SK-N-SH (cell line): ENCODE measurements around the gene ANKRD60. TPM values are rescaled to one million over a fixed set of nuclear protein-coding genes. Genes with fewer than 3 reads are reported as not detected.

Experiments used
- CTCF ChIA-PET: fragments of 300-600, 350-600 bp; formaldehyde crosslinking; extraction: SDS; loops from one replicate; lab custom pipeline; 2021; lab: Yijun Ruan, JAX
- POLR2A ChIA-PET: fragments of 350-600 bp; sonication (Branson Sonifier 250); formaldehyde crosslinking; extraction: SDS; loops from one replicate; lab custom pipeline; 2020; ENCODE audit warnings: antibody characterized with exemption, inconsistent platforms; lab: Yijun Ruan, JAX
- DNase-seq: peaks from one replicate; pipeline ENCODE4 v3.0.0; 2012
- H2AFZ ChIP-seq: fragments of 200-600 bp; sonication (generic); 2 replicates; pipeline ENCODE4 v1.8.1; 2016; ENCODE audit warnings: antibody characterized with exemption, mild to moderate bottlenecking, low read depth
- H3F3A ChIP-seq: fragments of 200-600 bp; sonication (generic); replicated peaks from 2 replicates; pipeline ENCODE3; 2016; ENCODE audit warnings: antibody characterized with exemption, mild to moderate bottlenecking; ENCODE audit not compliant: insufficient read depth
- H3K27ac ChIP-seq, 2 experiments: fragments of 200-500 bp in 1 of 2; fragments of 200-600 bp in 1 of 2; sonication (Bioruptor generic) in 1 of 2; sonication (generic), shearing (Covaris generic) in 1 of 2; 2 replicates each; pipeline versions ENCODE4 v1.5.1 to v1.6.1; 2014 to 2016; ENCODE audit warnings: low read depth in 2 of 2, inconsistent platforms in 1 of 2, low read length in 1 of 2, mild to moderate bottlenecking in 1 of 2, mixed read lengths in 1 of 2
- H3K27me3 ChIP-seq: fragments of 200-600 bp; sonication (generic), shearing (Covaris generic); 2 replicates; pipeline ENCODE4 v1.6.1; 2016; ENCODE audit warnings: mixed run types; ENCODE audit not compliant: insufficient read depth
- H3K36me3 ChIP-seq, 2 experiments: fragments of 200-500 bp in 1 of 2; fragments of 200-600 bp in 1 of 2; sonication (Bioruptor generic) in 1 of 2; sonication (generic) in 1 of 2; replicated peaks in 1 of 2; 2 replicates each; pipeline versions ENCODE3 to v1.5.1; 2014 to 2016; ENCODE audit warnings: low read length in 1 of 2, mild to moderate bottlenecking in 1 of 2; ENCODE audit not compliant: insufficient read depth in 2 of 2, control insufficient read depth in 1 of 2
- H3K4me1 ChIP-seq, 2 experiments: fragments of 200-500 bp in 1 of 2; fragments of 200-600 bp in 1 of 2; sonication (Bioruptor generic) in 1 of 2; sonication (generic), shearing (Covaris generic) in 1 of 2; 2 replicates each; pipeline versions ENCODE4 v1.5.1 to v1.6.1; 2014 to 2016; ENCODE audit warnings: low read depth in 1 of 2, low read length in 1 of 2, mixed run types in 1 of 2; ENCODE audit not compliant: insufficient read depth in 2 of 2, control insufficient read depth in 1 of 2
- H3K4me2 ChIP-seq: fragments of 200-600 bp; sonication (generic), shearing (Covaris generic); 2 replicates; pipeline ENCODE4 v1.6.1; 2017; ENCODE audit warnings: mixed run types
- H3K4me3 ChIP-seq, 2 experiments: fragments of 200-500 bp in 1 of 2; fragments of 200-600 bp in 1 of 2; sonication (Bioruptor generic) in 1 of 2; sonication (generic), shearing (Covaris generic) in 1 of 2; 2 replicates each; pipeline versions ENCODE4 v1.5.1 to v1.8.1; 2014 to 2016; ENCODE audit warnings: low read depth in 2 of 2, inconsistent platforms in 1 of 2, low read length in 1 of 2, mild to moderate bottlenecking in 1 of 2, mixed read lengths in 1 of 2, moderate library complexity in 1 of 2
- H3K79me2 ChIP-seq: fragments of 200-600 bp; sonication (generic); 2 replicates; pipeline ENCODE4 v1.8.1; 2017; ENCODE audit warnings: mild to moderate bottlenecking; ENCODE audit not compliant: insufficient read depth
- H3K9ac ChIP-seq: fragments of 200-600 bp; sonication (generic); 2 replicates; pipeline ENCODE4 v1.6.1; 2017; ENCODE audit warnings: mixed run types
- H3K9me2 ChIP-seq: fragments of 200-600 bp; sonication (generic); 2 replicates; pipeline ENCODE4 v1.6.1; 2017; ENCODE audit warnings: mixed run types
- H3K9me3 ChIP-seq: fragments of 200-600 bp; sonication (generic); 2 replicates; pipeline ENCODE4 v1.6.1; 2017; ENCODE audit warnings: mixed run types, mild to moderate bottlenecking, moderate library complexity
- H4K20me1 ChIP-seq: fragments of 200-600 bp; sonication (generic); 2 replicates; pipeline ENCODE4 v1.6.1; 2017; ENCODE audit warnings: mild to moderate bottlenecking, mixed run types; ENCODE audit not compliant: insufficient read depth
- EP300 ChIP-seq, 2 experiments: IDR thresholded peaks; 2 replicates each; pipeline versions ENCODE4 v1.4.0 to v1.6.1; 2012; ENCODE audit warnings: borderline replicate concordance in 1 of 2, low read depth in 1 of 2, low read length in 1 of 2
- EZH2phosphoT487 ChIP-seq: fragments of 200-600 bp; sonication (generic); IDR thresholded peaks from 2 replicates; pipeline ENCODE4 v1.6.1; 2017; ENCODE audit warnings: low read depth, mixed run types, mild to moderate bottlenecking, antibody characterized with exemption, moderate library complexity, borderline replicate concordance
- FOXJ3 ChIP-seq: sonication (generic); formaldehyde crosslinking; IDR thresholded peaks from 2 replicates; pipeline ENCODE4 v1.5.1; 2020; ENCODE audit warnings: mild to moderate bottlenecking, missing genetic modification reagents
- FOXM1 ChIP-seq: IDR thresholded peaks from 2 replicates; pipeline ENCODE4 v1.4.0; 2012; ENCODE audit warnings: low read depth, mild to moderate bottlenecking
- MXI1 ChIP-seq: IDR thresholded peaks from 2 replicates; pipeline ENCODE4 v1.6.1; 2012; ENCODE audit warnings: mild to moderate bottlenecking, low read depth, low read length, improper control_type of control experiment
- NFIC ChIP-seq: IDR thresholded peaks from 2 replicates; pipeline ENCODE4 v1.4.0; 2012; ENCODE audit warnings: borderline replicate concordance
- RAD21 ChIP-seq: IDR thresholded peaks from 2 replicates; pipeline ENCODE4 v1.6.1; 2012; ENCODE audit warnings: mild to moderate bottlenecking, low read length
- SIN3A ChIP-seq: IDR thresholded peaks from 2 replicates; pipeline ENCODE4 v1.6.1; 2012; ENCODE audit warnings: low read depth, mild to moderate bottlenecking, low read length, moderate library complexity, borderline replicate concordance
- SMC3 ChIP-seq: IDR thresholded peaks from 2 replicates; pipeline ENCODE4 v1.6.1; 2012; ENCODE audit warnings: low read depth, low read length, improper control_type of control experiment
- TAF1 ChIP-seq: IDR thresholded peaks from 2 replicates; pipeline ENCODE4 v1.6.1; 2012; ENCODE audit warnings: low read depth, mild to moderate bottlenecking, low read length, moderate library complexity, borderline replicate concordance
- WGBS: methylation state at CpG from one replicate; pipeline ENCODE4 v1.1.6; 2017; ENCODE audit warnings: low lambda C conversion rate; 5-methylcytosine and 5-hydroxymethylcytosine counted together
- polyA plus RNA-seq, 3 experiments: library from polyadenylated mRNA; depleted of rRNA; stranded (reverse); fragments of >200 nt; gene quantifications; 2 replicates each; pipeline ENCODE4 v1.2.3, GENCODE V29; 2012
- TF ChIP-seq, protein P1 (sequence below): IDR thresholded peaks from 2 replicates; pipeline ENCODE4 v1.6.1; 2012; ENCODE audit warnings: mild to moderate bottlenecking, low read depth, low read length, moderate library complexity
- TF ChIP-seq, protein P2 (sequence below): IDR thresholded peaks from 2 replicates; pipeline ENCODE4 v1.4.0; 2012; ENCODE audit warnings: low read depth, borderline replicate concordance
- TF ChIP-seq, protein P3 (sequence below): IDR thresholded peaks from 2 replicates; pipeline ENCODE4 v1.4.0; 2012; ENCODE audit warnings: low read depth, borderline replicate concordance
- TF ChIP-seq, protein P4 (sequence below): IDR thresholded peaks from 2 replicates; pipeline ENCODE4 v1.4.0; 2012; ENCODE audit warnings: low read depth

Gene ANKRD60
- polyA plus RNA-seq, 1 of the 3 experiments (the other 2 are of a cell fraction): not detected

DNA sequence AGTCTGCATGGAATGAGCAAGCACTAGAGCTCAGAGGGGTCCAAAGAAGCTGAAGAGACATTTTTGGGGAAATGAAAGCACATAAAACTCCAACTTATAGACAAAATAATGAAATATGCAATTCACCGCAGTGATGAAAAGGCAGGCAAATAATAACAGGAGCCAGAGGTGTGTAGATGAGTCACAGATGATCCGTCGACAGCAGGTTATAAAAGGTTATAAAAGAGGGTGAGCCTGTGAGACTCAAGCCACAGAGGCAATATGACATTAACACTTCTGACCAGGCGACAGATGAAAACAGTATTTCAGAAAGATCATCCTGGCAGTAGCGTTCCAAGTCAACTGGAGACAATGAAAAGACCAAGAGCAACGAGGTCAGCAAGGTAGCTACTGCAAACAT, 35.8 kb upstream of the ANKRD60 start:
- Histone ChIP-seq H3K36me3 (peaks cover 26 to 43% of the 10 kb centered on the region in 2 experiments), H3K79me2 (peaks cover 9% of the 10 kb centered on the region), H4K20me1 (no peaks in the 10 kb centered on the region), H3K9me3 (no peaks in the 10 kb centered on the region), H3K27me3 (no peaks in the 10 kb centered on the region), H3K27ac (no peak overlapping the region)
- TF ChIP-seq, protein P1, sequence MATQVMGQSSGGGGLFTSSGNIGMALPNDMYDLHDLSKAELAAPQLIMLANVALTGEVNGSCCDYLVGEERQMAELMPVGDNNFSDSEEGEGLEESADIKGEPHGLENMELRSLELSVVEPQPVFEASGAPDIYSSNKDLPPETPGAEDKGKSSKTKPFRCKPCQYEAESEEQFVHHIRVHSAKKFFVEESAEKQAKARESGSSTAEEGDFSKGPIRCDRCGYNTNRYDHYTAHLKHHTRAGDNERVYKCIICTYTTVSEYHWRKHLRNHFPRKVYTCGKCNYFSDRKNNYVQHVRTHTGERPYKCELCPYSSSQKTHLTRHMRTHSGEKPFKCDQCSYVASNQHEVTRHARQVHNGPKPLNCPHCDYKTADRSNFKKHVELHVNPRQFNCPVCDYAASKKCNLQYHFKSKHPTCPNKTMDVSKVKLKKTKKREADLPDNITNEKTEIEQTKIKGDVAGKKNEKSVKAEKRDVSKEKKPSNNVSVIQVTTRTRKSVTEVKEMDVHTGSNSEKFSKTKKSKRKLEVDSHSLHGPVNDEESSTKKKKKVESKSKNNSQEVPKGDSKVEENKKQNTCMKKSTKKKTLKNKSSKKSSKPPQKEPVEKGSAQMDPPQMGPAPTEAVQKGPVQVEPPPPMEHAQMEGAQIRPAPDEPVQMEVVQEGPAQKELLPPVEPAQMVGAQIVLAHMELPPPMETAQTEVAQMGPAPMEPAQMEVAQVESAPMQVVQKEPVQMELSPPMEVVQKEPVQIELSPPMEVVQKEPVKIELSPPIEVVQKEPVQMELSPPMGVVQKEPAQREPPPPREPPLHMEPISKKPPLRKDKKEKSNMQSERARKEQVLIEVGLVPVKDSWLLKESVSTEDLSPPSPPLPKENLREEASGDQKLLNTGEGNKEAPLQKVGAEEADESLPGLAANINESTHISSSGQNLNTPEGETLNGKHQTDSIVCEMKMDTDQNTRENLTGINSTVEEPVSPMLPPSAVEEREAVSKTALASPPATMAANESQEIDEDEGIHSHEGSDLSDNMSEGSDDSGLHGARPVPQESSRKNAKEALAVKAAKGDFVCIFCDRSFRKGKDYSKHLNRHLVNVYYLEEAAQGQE: no peak
- TF ChIP-seq, protein P2, sequence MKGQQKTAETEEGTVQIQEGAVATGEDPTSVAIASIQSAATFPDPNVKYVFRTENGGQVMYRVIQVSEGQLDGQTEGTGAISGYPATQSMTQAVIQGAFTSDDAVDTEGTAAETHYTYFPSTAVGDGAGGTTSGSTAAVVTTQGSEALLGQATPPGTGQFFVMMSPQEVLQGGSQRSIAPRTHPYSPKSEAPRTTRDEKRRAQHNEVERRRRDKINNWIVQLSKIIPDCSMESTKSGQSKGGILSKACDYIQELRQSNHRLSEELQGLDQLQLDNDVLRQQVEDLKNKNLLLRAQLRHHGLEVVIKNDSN: no peak
- TF ChIP-seq NFIC: no peak
- TF ChIP-seq EP300 (IDR thresholded peaks at IDR 0.05; ENCODE audit: borderline replicate concordance in 1 of 2, low read depth in 1 of 2, low read length in 1 of 2): no peak
- TF ChIP-seq EZH2phosphoT487: no peak
- TF ChIP-seq, all 33 proteins: peak for 0
- Histone ChIP-seq H3F3A (peaks cover 14% of the 10 kb centered on the region), H3K4me3 (no peak overlapping the region), H3K9me2 (no peaks in the 10 kb centered on the region), H3K9ac (no peak overlapping the region), H2AFZ (no peak overlapping the region), H3K4me2 (no peak overlapping the region), H3K4me1 (peaks cover 13 to 15% of the 10 kb centered on the region in 2 experiments)
- ChIA-PET CTCF (no interaction called here), POLR2A (no interaction called here)
- WGBS: 95% methylated on average over 6 of the region's 6 CpGs
- no peak for DNase-seq

DNA sequence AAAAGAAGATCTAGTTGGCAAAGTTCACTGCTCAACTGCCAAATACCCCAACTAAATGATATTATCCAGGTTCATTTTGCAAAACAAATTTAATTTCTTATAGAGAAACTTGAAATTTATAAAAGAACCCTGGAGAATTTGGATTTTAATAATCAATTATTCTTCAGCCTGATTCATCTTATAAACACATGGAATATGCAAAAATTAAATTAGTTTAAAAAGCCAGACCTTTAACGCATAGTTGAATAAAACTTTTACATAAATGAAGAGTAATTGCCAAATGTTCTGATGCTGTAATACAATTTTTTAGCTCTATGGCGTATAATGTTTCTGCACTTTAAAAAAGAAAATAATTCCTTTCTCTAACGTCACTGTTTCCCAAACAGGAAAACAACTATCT, 33.2 kb upstream of the ANKRD60 start:
- Histone ChIP-seq H3K27ac (peak overlapping the region in 1 of 2 experiments; percentile 1; a peak in 1 of 4 replicates), H3K79me2 (peaks cover 25% of the 10 kb centered on the region), H3K9ac (no peak overlapping the region), H3F3A (peaks cover 26% of the 10 kb centered on the region), H3K4me2 (no peak overlapping the region), H3K4me1 (peaks cover 15 to 17% of the 10 kb centered on the region in 2 experiments), H3K9me3 (no peaks in the 10 kb centered on the region), H3K9me2 (no peaks in the 10 kb centered on the region), H3K36me3 (peaks cover 28 to 39% of the 10 kb centered on the region in 2 experiments), H3K27me3 (no peaks in the 10 kb centered on the region), H3K4me3 (no peak overlapping the region), H4K20me1 (no peaks in the 10 kb centered on the region), H2AFZ (no peak overlapping the region)
- DNase-seq: no peak
- ChIA-PET POLR2A (no interaction called here), CTCF (interaction anchor here (1.0 to 1.9 kb wide), 3 partner anchors 24 to 608 kb away, joined by 3 to 9 read pairs (median 4); partner anchors contain the start of gene RAB22A)
- TF ChIP-seq, protein P3, sequence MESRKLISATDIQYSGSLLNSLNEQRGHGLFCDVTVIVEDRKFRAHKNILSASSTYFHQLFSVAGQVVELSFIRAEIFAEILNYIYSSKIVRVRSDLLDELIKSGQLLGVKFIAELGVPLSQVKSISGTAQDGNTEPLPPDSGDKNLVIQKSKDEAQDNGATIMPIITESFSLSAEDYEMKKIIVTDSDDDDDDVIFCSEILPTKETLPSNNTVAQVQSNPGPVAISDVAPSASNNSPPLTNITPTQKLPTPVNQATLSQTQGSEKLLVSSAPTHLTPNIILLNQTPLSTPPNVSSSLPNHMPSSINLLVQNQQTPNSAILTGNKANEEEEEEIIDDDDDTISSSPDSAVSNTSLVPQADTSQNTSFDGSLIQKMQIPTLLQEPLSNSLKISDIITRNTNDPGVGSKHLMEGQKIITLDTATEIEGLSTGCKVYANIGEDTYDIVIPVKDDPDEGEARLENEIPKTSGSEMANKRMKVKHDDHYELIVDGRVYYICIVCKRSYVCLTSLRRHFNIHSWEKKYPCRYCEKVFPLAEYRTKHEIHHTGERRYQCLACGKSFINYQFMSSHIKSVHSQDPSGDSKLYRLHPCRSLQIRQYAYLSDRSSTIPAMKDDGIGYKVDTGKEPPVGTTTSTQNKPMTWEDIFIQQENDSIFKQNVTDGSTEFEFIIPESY: no peak
- TF ChIP-seq, protein P1: no peak
- TF ChIP-seq RAD21 (no peak), TAF1 (no peak), MXI1 (no peak), SIN3A (no peak), NFIC (no peak), FOXJ3 (CRISPR knock-in tag) (no peak), FOXM1 (no peak), SMC3 (no peak)
- TF ChIP-seq, protein P4, sequence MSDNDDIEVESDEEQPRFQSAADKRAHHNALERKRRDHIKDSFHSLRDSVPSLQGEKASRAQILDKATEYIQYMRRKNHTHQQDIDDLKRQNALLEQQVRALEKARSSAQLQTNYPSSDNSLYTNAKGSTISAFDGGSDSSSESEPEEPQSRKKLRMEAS: no peak
- WGBS: 62% methylated on average over 3 of the region's 3 CpGs
